DMS153 treated with DMSO at 0.1 percent for 48 hours (cell line): Measurements from ENCODE around the gene ZIC4.

Experiments used
- DNase-seq: peaks from one replicate; lab custom pipeline; 2025; ENCODE audit not compliant: unreplicated experiment; lab: John Stamatoyannopoulos, UW

ZIC4 gene

GRCh38 chr3:147371771-147372340, 34.5 kb downstream of the ZIC4 start:
- DNase-seq: no peak

DNA sequence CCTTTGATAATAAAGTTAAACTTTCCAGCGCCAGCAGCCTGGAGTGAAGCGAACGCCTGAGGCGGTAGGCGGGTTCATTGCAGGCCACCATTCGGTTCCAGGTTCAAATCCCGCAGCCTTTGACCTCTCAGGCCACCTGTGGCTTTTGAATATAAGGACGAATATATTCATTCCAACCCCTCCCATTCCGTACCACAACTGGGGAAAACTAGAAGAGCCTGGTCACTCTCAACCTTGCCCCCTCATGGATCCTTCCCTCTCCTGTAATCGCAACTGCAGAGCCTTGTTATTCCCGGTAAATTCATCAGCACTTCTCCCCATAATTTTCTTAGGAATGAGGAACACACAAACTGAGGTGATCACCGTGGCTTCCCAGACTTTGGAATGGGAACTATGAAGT, 35.2 kb downstream of the ZIC4 start:
- no peak for DNase-seq

- no peak for DNase-seq
Measured at GRCh38 chr3:147370349-147370748, 36.0 kb downstream of the ZIC4 start.

DNA sequence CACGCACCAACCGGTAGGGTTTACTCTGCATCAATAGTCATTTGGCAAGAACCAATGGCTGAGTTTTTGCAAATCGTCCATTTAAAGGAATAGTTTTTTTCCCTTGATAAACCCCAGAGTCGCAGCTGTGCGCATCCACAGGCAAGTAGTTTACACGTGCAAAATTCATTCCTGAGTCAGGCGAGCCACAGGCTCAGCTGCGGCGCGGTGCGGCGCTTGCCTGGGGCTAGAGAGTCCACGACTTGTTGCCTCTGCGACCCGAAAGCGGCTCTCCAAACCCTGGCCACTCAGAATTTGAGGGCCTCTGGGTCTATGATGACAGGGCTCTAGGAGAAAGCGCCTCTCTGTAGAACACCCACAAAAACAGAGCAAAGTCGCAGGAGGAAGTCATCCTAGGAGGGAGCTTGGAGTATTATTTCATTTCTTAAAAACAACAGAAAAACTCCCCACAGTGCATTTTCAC, 36.7 kb downstream of the ZIC4 start:
- no peak for DNase-seq

DNA sequence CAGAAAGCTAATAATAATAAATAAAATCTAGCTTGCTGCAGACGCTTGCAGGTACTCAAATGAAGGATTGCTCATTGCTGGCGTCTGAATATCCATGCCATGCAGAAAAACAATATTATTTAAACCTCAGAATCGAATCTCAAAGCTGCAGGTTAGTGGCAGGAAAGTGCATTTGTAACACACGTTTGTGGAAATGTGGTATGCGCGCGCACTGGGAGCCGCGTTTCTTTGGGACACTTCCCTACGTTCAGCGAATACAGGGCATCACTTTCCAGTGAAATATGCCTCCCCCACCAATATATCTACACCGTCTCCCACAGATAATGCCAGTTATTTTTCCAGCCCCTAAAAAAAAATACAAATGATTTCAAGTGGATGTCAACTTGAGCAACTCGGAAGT, 37.1 kb downstream of the ZIC4 start:
- no peak for DNase-seq

DNA sequence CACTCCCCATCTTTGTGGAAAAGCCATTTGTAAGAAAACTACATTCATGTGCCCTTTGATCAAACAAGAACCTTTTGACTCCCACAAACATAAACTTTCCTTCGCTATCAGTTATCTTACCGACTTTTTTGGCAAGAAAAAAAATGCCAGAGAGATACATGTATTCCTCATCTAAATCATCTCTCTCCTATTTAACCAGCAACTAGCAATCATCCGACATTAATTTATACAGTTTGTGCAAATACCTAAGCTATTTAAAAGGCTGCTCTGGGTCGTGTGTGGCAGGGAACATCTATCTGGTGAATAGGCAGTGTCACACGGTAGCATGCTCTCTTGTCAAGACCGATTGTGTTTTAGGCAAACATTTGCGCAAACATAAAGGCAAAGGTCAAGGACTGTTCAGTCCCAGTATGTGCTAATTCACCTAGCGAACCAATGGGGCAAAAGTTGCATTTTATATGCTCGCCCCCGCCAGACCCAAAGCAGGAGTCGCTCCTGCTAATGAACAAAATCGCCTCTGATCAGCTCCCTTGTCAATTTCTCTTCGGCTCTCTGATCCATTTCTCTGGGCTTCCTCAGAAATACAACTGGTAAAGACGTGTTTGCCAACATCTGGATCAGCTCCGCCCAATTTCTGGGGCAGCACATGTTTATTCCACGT, 37.7 kb downstream of the ZIC4 start:
- DNase-seq: no peak

- DNase-seq: no peak
Measured at GRCh38 chr3:147368151-147368550, 38.2 kb downstream of the ZIC4 start.

DNA sequence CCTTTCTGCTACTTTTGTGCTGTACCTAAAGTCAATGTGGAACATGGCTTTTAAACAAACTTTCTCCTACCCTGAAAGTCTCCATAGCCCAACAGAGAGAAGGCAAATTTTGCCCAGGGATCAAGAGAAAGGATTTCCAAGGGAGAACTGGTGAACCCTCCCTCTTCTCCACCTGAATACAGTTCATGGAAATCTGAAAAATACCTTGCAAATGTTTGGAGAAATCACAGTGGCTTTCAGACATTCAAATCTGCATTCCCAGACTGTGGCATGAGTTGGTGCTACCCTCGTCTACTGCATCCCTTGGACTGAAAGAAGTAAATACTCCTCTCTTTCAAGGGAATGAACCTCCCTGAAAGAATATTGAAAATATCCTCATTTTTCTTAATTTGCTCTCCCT, 38.7 kb downstream of the ZIC4 start:
- no peak for DNase-seq

GRCh38 chr3:147365196-147366115, 40.9 kb downstream of the ZIC4 start:
- no peak for DNase-seq

GRCh38 chr3:147364771-147365170, 41.6 kb downstream of the ZIC4 start:
- DNase-seq: no peak

GRCh38 chr3:147361454-147362420, 44.6 kb downstream of the ZIC4 start:
- DNase-seq: no peak

DNA sequence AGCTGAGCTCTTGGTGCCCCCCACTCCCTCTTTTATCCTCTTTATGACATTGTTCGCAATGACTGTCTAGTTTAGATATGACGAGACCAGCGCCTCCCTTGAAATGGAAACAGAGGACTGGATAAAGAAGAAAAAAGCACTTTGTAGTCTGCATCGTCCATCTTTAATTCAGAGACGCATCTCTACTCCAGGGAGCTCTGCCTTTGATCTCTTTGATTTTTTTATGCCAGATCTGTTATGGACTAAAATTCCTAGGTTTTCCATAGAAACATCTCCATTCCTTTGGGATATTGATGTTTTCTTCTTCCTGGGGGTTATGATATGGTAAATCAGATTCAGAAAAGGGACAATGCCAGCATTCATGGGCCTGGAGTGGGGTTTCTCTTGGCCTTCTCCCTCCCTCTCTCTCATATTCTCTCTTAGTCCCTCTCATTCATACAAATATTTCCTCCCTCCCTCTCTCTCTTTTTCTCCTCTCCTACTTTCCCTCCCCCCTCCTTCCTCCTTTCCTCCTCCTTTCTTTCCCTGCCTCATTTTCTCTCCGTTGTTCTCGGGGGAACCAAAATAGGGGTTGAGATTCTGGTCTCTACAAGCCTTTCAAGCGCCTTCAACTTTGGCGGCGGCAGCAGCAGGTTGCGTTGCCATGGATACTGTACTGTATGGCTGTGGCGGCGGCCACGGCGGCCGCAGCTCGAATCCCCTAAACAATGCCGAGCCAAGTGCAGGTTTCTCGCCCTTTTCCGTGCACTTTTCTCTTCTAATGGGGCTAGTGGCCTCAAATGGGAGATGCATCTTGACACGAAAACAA, 45.5 kb downstream of the ZIC4 start:
- DNase-seq: no peak

GRCh38 chr3:147360051-147360439, 46.3 kb downstream of the ZIC4 start:
- DNase-seq: no peak

- no peak for DNase-seq
Measured at GRCh38 chr3:147359177-147360050, 46.9 kb downstream of the ZIC4 start.

- DNase-seq: no peak
Measured at GRCh38 chr3:147358144-147358992, 48.0 kb downstream of the ZIC4 start.

GRCh38 chr3:147356909-147357900, 49.1 kb downstream of the ZIC4 start:
- DNase-seq: no peak
